Stomach (tissue), 19 donors: ENCODE results near the gene OLIG3. TPM values are rescaled to one million over a fixed set of nuclear protein-coding genes. Genes with fewer than 3 reads are reported as not detected.

Source experiments
- DNase-seq, 2 donors: peaks; one replicate each; pipeline versions ENCODE4 v3.0.0 to v3.0.0-alpha.2; 2013 to 2019
- H3K27ac ChIP-seq, 5 donors: fragments of 200-600 bp in 4 of 5; sonication (generic) in 4 of 5; one replicate each; pipeline ENCODE4 v1.5.1; 2013 to 2019; ENCODE audit warnings: mild to moderate bottlenecking in 1 of 5, moderate library complexity in 1 of 5
- H3K27me3 ChIP-seq, 3 donors: fragments of 200-600 bp; sonication (generic); one replicate each; pipeline ENCODE4 v1.5.1; 2017 to 2019; ENCODE audit warnings: mixed run types in 1 of 3
- H3K36me3 ChIP-seq, 4 donors: fragments of 200-600 bp; sonication (generic); 1 replicate in 3 of 4; 2 replicates in 1 of 4; pipeline ENCODE4 v1.5.1; 2016 to 2019
- H3K4me1 ChIP-seq, 4 donors: fragments of 200-600 bp; sonication (generic); one replicate each; pipeline ENCODE4 v1.5.1; 2016 to 2019
- H3K4me3 ChIP-seq, 4 donors: fragments of 200-600 bp; sonication (generic) in 3 of 4; one replicate each; pipeline ENCODE4 v1.5.1; 2016 to 2019; ENCODE audit warnings: mild to moderate bottlenecking in 1 of 4
- H3K9me3 ChIP-seq, 4 donors: fragments of 200-600 bp; sonication (generic); one replicate each; pipeline ENCODE4 v1.5.1; 2016 to 2019
- CTCF ChIP-seq, 7 experiments: fragments of 450-650 bp in 4 of 7; fragments of 200-600 bp in 3 of 7; sonication (generic) in 3 of 7; IDR thresholded peaks; one replicate each; pipeline ENCODE4 v1.5.1; 2016 to 2019; ENCODE audit warnings: antibody characterized with exemption in 7 of 7, control low read depth in 2 of 7, mild to moderate bottlenecking in 1 of 7
- EP300 ChIP-seq: sonication (generic); formaldehyde crosslinking; IDR thresholded peaks from one replicate; pipeline ENCODE4 v1.6.1; 2017; ENCODE audit warnings: antibody characterized with exemption
- POLR2A ChIP-seq, 4 donors: fragments of 450-650 bp; IDR thresholded peaks; one replicate each; pipeline ENCODE4 v1.6.1; 2016; ENCODE audit warnings: antibody characterized with exemption in 4 of 4, control low read depth in 2 of 4, mild to moderate bottlenecking in 1 of 4, moderate library complexity in 1 of 4
- POLR2AphosphoS5 ChIP-seq, 3 donors: sonication (generic); formaldehyde crosslinking; IDR thresholded peaks; one replicate each; pipeline ENCODE4 v1.6.1; 2016; ENCODE audit warnings: antibody characterized with exemption in 3 of 3
- WGBS, 5 donors: extraction: QIAGEN DNeasy Blood & Tissue Kit in 3 of 5; methylation state at CpG; one replicate each; pipeline versions ENCODE4 v1.1.5 to v1.1.7; 2013 to 2018; 5-methylcytosine and 5-hydroxymethylcytosine counted together
- intact Hi-C: fragments of 100-400 bp; cut with DNase I; formaldehyde crosslinking; loops from one replicate; pipeline ENCODE4 v1.15.1; 2023; ENCODE audit warnings: low total_unique reads
- long read RNA-seq, 10 donors: transcript quantifications; one replicate each; lab custom pipeline, GENCODE V29; 2026
- polyA plus RNA-seq, 3 donors: library from polyadenylated mRNA; stranded (reverse); fragments of 200-250 nt; gene quantifications; one replicate each; pipeline ENCODE4 v1.2.3, GENCODE V29; 2013
- total RNA-seq, 5 donors: library from RNA; depleted of rRNA; stranded (reverse); fragments of >200 nt; gene quantifications; one replicate each; pipeline versions ENCODE4 v1.1.0 to v1.2.3, GENCODE V29; 2014 to 2016
- donor health status: healthy with polysubstance abuse.
- donor health status: Bipolar disorder and iron deficiency.
- donor health status: healthy.

The OLIG3 gene
- total RNA-seq = not detected
- polyA plus RNA-seq = not detected
- long read RNA-seq, donor 1 = 0 reads
- long read RNA-seq, donor 2 = 0 reads
- long read RNA-seq, donor 3 = 0 reads
- long read RNA-seq, donor 4 = 0 reads
- long read RNA-seq, donor 5 = 0 reads
- long read RNA-seq, donor 6 = 0 reads
- long read RNA-seq, donor 7 = 0 reads
- long read RNA-seq, donor 8 = 0 reads
- long read RNA-seq, donor 9 = 0 reads
- long read RNA-seq, donor 10 = 0 reads

GRCh38 chr6:137494281-137494987 lies at the start of gene OLIG3:
Gene OLIG3 (minus strand): TSS chr6:137494394. CDS start chr6:137494170, 224 bp downstream.
- H3K4me1 ChIP-seq = peaks cover 34 to 66% (median 52%) of the 10 kb centered on the region in 4 donors
- peaks cover 44 to 100% (median 99%) of the 10 kb centered on the region in 3 donors for H3K27me3 ChIP-seq
- no peak within 1 kb of the TSS for H3K27ac ChIP-seq
- peaks cover 0 to 11% (median 0%) of the 10 kb centered on the region in 4 donors for H3K9me3 ChIP-seq
- H3K36me3 ChIP-seq = no peaks in the 10 kb centered on the region
- peak within 1 kb of the TSS in 3 of 4 donors; percentile 5 to 39 (median 8) for H3K4me3 ChIP-seq
- DNase-seq = no peak
- no peak for TF ChIP-seq EP300
- TF ChIP-seq CTCF (IDR thresholded peaks at IDR 0.05) = no peak
- no peak for TF ChIP-seq POLR2A (IDR thresholded peaks at IDR 0.05)
- TF ChIP-seq POLR2AphosphoS5 (IDR thresholded peaks at IDR 0.05) = no peak
- 11 to 16% (median 15%) methylated on average over 23 of the region's 23 CpGs for WGBS, 5 donors
- intact Hi-C loops = no loop called here

- H3K27ac ChIP-seq = no peak overlapping the region
- 20 to 33% (median 23%) methylated on average over 2 of the region's 2 CpGs for WGBS, 5 donors
- H3K4me3 ChIP-seq = no peak overlapping the region
- H3K36me3 ChIP-seq = no peaks in the 10 kb centered on the region
- no peaks in the 10 kb centered on the region for H3K4me1 ChIP-seq
- no peaks in the 10 kb centered on the region for H3K9me3 ChIP-seq
- no peak for TF ChIP-seq CTCF (IDR thresholded peaks at IDR 0.05)
- TF ChIP-seq POLR2AphosphoS5 (IDR thresholded peaks at IDR 0.05) = no peak
- intact Hi-C loops = no loop called here
- no peaks in the 10 kb centered on the region for H3K27me3 ChIP-seq
- DNase-seq = no peak
Measured at GRCh38 chr6:137543114-137543513, 48.9 kb upstream of the OLIG3 start.

GRCh38 chr6:137542713-137543112 lies 48.5 kb upstream of the OLIG3 start:
- Histone ChIP-seq H3K27me3 (no peaks in the 10 kb centered on the region), H3K36me3 (no peaks in the 10 kb centered on the region), H3K27ac (no peak overlapping the region), H3K9me3 (no peaks in the 10 kb centered on the region), H3K4me3 (no peak overlapping the region), H3K4me1 (no peaks in the 10 kb centered on the region)
- TF ChIP-seq POLR2A (IDR thresholded peaks at IDR 0.05) = no peak
- TF ChIP-seq CTCF (IDR thresholded peaks at IDR 0.05) = no peak
- TF ChIP-seq POLR2AphosphoS5 (IDR thresholded peaks at IDR 0.05) = no peak
- TF ChIP-seq EP300 = no peak
- DNase-seq = no peak
- 25 to 42% (median 36%) methylated on average over 1 of the region's 1 CpG for WGBS, 5 donors
- intact Hi-C loops = no loop called here

DNA sequence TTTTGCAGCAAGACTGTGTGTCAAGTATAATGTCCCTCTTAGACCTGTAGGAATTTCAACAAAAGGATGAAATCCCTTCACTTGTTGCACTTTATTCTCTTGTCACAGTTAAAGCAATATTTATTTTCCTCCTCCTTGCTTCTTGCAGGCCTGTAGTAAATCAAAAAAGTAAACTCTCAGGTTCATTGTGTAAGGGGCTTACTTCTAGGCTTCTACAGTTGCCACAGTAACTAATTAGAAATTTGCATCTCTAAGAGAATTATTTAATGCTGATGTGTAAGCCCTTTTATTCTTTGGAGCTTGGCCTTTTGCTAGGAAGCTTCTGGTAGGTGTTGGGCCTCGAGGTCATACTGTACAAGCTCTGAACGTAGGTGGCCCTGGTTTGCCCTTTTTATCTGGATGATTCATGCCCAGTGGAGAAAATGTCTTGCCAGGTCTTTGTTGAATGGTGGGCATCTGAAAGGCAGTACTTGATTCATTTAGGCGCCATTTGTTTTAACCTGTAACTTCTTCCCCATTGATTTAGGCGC lies 47.4 kb upstream of the OLIG3 start:
- DNase-seq = no peak
- Histone ChIP-seq H3K4me3 (no peak overlapping the region), H3K36me3 (no peaks in the 10 kb centered on the region), H3K4me1 (no peaks in the 10 kb centered on the region), H3K9me3 (no peaks in the 10 kb centered on the region), H3K27me3 (no peaks in the 10 kb centered on the region), H3K27ac (no peak overlapping the region)
- intact Hi-C loops = no loop called here
- 88 to 93% (median 88%) methylated on average over 4 of the region's 4 CpGs for WGBS, 5 donors
- TF ChIP-seq POLR2AphosphoS5 (IDR thresholded peaks at IDR 0.05) (no peak), POLR2A (IDR thresholded peaks at IDR 0.05) (no peak), CTCF (IDR thresholded peaks at IDR 0.05) (no peak), EP300 (no peak)
